Panc1 (cell line): ENCODE measurements around the gene FYTTD1. TPM values are rescaled to one million over a fixed set of nuclear protein-coding genes. Genes with fewer than 3 reads are reported as not detected.
A peak's percentile ranks its signal among the peaks of the same experiment; 100 is the strongest.

ENCODE experiments used
- ATAC-seq: fragments of 200-7000 bp; cut with Tn5 transposase; 2 replicates; pipeline ENCODE4 v1.9.1; 2020; ENCODE audit warnings: mild to moderate bottlenecking, moderate library complexity
- BruUV-seq: library from RNA; stranded (reverse); fragments of 400-500 nt; replicated peaks from 2 replicates; lab custom pipeline; 2021; lab: Mats Ljungman, UMichigan
- CTCF ChIA-PET: fragments of 300-600 bp; sonication (Branson Sonifier 250); formaldehyde crosslinking; loops from one replicate; lab custom pipeline; 2022; ENCODE audit warnings: antibody characterized with exemption; lab: Charles Lee
- POLR2A ChIA-PET: fragments of 300-600 bp; sonication (Branson Sonifier 250); formaldehyde crosslinking; loops from one replicate; lab custom pipeline; 2022; ENCODE audit warnings: antibody characterized with exemption; lab: Charles Lee
- DNase-seq: peaks from one replicate; pipeline ENCODE4 v3.0.0-alpha.2; 2010; ENCODE audit warnings: low read depth, low spot score
- H3K27ac ChIP-seq: 2 replicates; pipeline ENCODE4 v1.5.1; 2011; ENCODE audit warnings: mild to moderate bottlenecking, low read length, inconsistent platforms
- H3K27me3 ChIP-seq: fragments of 200-500 bp; sonication (Bioruptor generic); 2 replicates; pipeline ENCODE4 v1.6.0; 2014; ENCODE audit warnings: low read length, inconsistent platforms; ENCODE audit not compliant: control insufficient read depth, insufficient read depth
- H3K36me3 ChIP-seq: fragments of 200-500 bp; sonication (Bioruptor generic); 2 replicates; pipeline ENCODE4 v1.5.1; 2014; ENCODE audit warnings: inconsistent platforms, mild to moderate bottlenecking, low read length, moderate library complexity; ENCODE audit not compliant: control insufficient read depth, insufficient read depth
- H3K4me1 ChIP-seq: 2 replicates; pipeline ENCODE4 v1.5.1; 2011; ENCODE audit warnings: inconsistent platforms, mild to moderate bottlenecking, low read length, moderate library complexity; ENCODE audit not compliant: control insufficient read depth, insufficient read depth
- H3K4me3 ChIP-seq, 2 experiments: 2 replicates each; pipeline ENCODE4 v1.5.1; 2011 to 2012; ENCODE audit warnings: low read depth in 2 of 2, low read length in 2 of 2, mild to moderate bottlenecking in 2 of 2, inconsistent platforms in 1 of 2, moderate library complexity in 1 of 2
- H3K9me3 ChIP-seq: fragments of 200-500 bp; sonication (Bioruptor generic); 2 replicates; pipeline ENCODE4 v1.5.1; 2014; ENCODE audit warnings: low read depth, mild to moderate bottlenecking, inconsistent platforms, low read length, moderate library complexity; ENCODE audit not compliant: control insufficient read depth, insufficient read depth
- POLR2AphosphoS5 ChIP-seq: IDR thresholded peaks from 2 replicates; pipeline ENCODE4 v1.6.1; 2012; ENCODE audit warnings: mild to moderate bottlenecking, low read depth, low read length, moderate library complexity
- REST ChIP-seq, 2 experiments: IDR thresholded peaks; 2 replicates each; pipeline ENCODE4 v1.6.1; 2011 to 2012; ENCODE audit warnings: low read depth in 2 of 2, control low read depth in 1 of 2, low read length in 1 of 2, mild to moderate bottlenecking in 1 of 2, moderate library complexity in 1 of 2; ENCODE audit not compliant: insufficient read depth in 1 of 2
- SIN3A ChIP-seq: IDR thresholded peaks from 2 replicates; pipeline ENCODE4 v1.6.1; 2012; ENCODE audit warnings: low read depth, mild to moderate bottlenecking, low read length, moderate library complexity, borderline replicate concordance; ENCODE audit not compliant: insufficient read depth
- TCF7L2 ChIP-seq: IDR thresholded peaks from 2 replicates; pipeline ENCODE4 v1.6.1; 2011; ENCODE audit warnings: mild to moderate bottlenecking, low read depth, low read length, inconsistent platforms
- in situ Hi-C: cut with HindIII; loops from 2 replicates; pipeline ENCODE4 v1.10.0; 2016; ENCODE audit warnings: low sequenced_read_pairs, low pct_unique_long_range_greater_than_20kb
- intact Hi-C: fragments of 100-400 bp; cut with micrococcal nuclease; formaldehyde crosslinking; loops from one replicate; pipeline ENCODE4 v1.10.0; 2022; ENCODE audit not compliant: unreplicated experiment
- total RNA-seq: library from RNA; stranded (reverse); gene quantifications from one replicate; pipeline ENCODE4 v1.2.1, GENCODE V29; 2021; ENCODE audit not compliant: unreplicated experiment
- TF ChIP-seq, protein P1 (sequence below): fragments of 450-650 bp; IDR thresholded peaks from 2 replicates; pipeline ENCODE4 v1.5.1; 2017; ENCODE audit warnings: mild to moderate bottlenecking

FYTTD1 gene
- total RNA-seq, 1 experiment from 2014 or later, result 77.8 TPM

DNA sequence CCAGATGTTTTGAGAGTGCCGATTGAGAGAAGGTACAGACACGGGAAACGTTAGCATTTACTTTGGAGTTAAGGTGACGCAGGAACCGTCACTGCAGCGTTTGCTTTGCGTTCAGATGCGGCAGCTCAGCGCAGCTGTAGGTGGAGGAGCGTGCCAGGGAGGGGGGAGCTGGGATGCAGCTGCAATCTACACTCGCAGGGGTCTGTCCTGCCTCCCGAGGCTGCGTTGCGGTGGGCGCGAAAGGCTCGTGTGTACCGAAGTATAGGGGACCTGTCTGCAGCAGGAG is 425 bp upstream of the FYTTD1 start:
- peak overlapping the region; percentile 67 to 86 for H3K4me3 ChIP-seq
- no peaks in the 10 kb centered on the region for H3K27me3 ChIP-seq
- no peak for DNase-seq
- no peaks in the 10 kb centered on the region for H3K36me3 ChIP-seq
- ChIA-PET CTCF (no interaction called here), POLR2A (interaction anchor here (0.5 to 0.6 kb wide), 2 partner anchors 19 to 34 kb away, joined by 3 to 6 read pairs; no protein-coding TSS in a partner anchor)
- peak overlapping the region; percentile 77 for H3K27ac ChIP-seq
- no TSS peak for BruUV-seq
- intact Hi-C loops (no loop called here), in situ Hi-C loops (no loop called here)
- no peaks in the 10 kb centered on the region for H3K9me3 ChIP-seq
- peaks cover 23% of the 10 kb centered on the region for H3K4me1 ChIP-seq
- TF ChIP-seq REST (IDR thresholded peaks at IDR 0.05; ENCODE audit: insufficient read depth in 1 of 2, low read depth in 2 of 2, low read length in 1 of 2) (no peak; a peak in 1 of 4 replicates), POLR2AphosphoS5 (no peak), TCF7L2 (no peak), SIN3A (no peak)
- TF ChIP-seq, protein P1, sequence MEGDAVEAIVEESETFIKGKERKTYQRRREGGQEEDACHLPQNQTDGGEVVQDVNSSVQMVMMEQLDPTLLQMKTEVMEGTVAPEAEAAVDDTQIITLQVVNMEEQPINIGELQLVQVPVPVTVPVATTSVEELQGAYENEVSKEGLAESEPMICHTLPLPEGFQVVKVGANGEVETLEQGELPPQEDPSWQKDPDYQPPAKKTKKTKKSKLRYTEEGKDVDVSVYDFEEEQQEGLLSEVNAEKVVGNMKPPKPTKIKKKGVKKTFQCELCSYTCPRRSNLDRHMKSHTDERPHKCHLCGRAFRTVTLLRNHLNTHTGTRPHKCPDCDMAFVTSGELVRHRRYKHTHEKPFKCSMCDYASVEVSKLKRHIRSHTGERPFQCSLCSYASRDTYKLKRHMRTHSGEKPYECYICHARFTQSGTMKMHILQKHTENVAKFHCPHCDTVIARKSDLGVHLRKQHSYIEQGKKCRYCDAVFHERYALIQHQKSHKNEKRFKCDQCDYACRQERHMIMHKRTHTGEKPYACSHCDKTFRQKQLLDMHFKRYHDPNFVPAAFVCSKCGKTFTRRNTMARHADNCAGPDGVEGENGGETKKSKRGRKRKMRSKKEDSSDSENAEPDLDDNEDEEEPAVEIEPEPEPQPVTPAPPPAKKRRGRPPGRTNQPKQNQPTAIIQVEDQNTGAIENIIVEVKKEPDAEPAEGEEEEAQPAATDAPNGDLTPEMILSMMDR, result no peak
- peak; percentile 77 for ATAC-seq

DNA sequence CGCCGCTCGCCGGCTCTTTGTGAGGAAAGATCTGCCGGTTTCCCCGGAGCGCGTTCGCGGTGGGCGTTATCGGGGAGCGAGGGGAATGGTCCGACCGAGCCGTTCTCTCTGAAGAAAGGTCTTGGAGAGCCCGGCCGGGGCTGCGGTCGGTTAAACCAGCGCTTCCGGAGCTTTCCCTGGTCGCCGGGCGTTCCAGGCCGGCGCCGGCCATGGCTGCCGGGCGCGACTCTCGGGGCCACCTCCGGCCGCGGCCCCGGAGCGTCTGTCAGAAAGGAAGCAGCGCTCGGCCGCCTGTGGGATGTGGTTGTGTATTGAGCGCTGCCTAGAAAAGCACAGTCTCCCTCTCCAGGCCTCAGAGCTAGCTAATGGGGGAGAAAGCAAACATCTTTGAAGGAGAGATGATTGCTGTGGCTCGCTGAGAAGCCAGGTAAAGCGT is 731 bp downstream of the FYTTD1 start:
- POLR2A ChIA-PET, result no interaction called here
- intact Hi-C loops (no loop called here), in situ Hi-C loops (no loop called here)
- TF ChIP-seq TCF7L2 (no peak), SIN3A (no peak), POLR2AphosphoS5 (no peak)
- TF ChIP-seq, protein P1, result no peak
- DNase-seq, result no peak
- CTCF ChIA-PET, result interaction anchor here (0.6 kb wide), 1 partner anchor 24 kb away, joined by 8 read pairs; no protein-coding TSS in a partner anchor
- TSS peak; percentile 66 for BruUV-seq
- Histone ChIP-seq H3K4me3 (peak overlapping the region; percentile 67 to 86), H3K27ac (peak overlapping the region; percentile 78), H3K4me1 (peaks cover 23% of the 10 kb centered on the region), H3K9me3 (no peaks in the 10 kb centered on the region), H3K36me3 (no peaks in the 10 kb centered on the region), H3K27me3 (no peaks in the 10 kb centered on the region)
- ATAC-seq, result peak; percentile 64
